ENCODE results near the gene ADPRM. TPM values are rescaled to one million over a fixed set of nuclear protein-coding genes. Genes with fewer than 3 reads are reported as not detected.
"Not testable (repeated sequence)": the region's sequence is repeated elsewhere in the genome, so short reads cannot be mapped to it uniquely, and the experiment has no call there.

Gene ADPRM
- total RNA-seq, 4 donors from 2014 or later, result 5.8 to 12.2 (median 8.5) TPM

GRCh38 chr17:10673312-10673711, 24.1 kb upstream of the ADPRM start:
- Histone ChIP-seq H3K27ac (replicated peaks in 1 of 4) (peak overlapping the region in 2 of 4 donors; percentile 29 to 60), H3K4me3 (no peak overlapping the region), H3K4me1 (no peaks in the 10 kb centered on the region), H3K27me3 (no peaks in the 10 kb centered on the region), H3K36me3 (peaks cover 0 to 44% (median 35%) of the 10 kb centered on the region in 4 donors), H3K9me3 (no peaks in the 10 kb centered on the region)
- intact Hi-C loops (cut with DNase I), result no loop called here
- DNase-seq (ENCODE audit: extremely low spot score), result no peak
- 87% methylated on average over 12 of the region's 12 CpGs for WGBS
- TF ChIP-seq POLR2AphosphoS5 (IDR thresholded peaks at IDR 0.05) (no peak), CTCF (IDR thresholded peaks at IDR 0.05) (no peak), POLR2A (IDR thresholded peaks at IDR 0.05; ENCODE audit: low read depth) (no peak), EP300 (IDR thresholded peaks at IDR 0.05) (no peak)

GRCh38 chr17:10674704-10675103, 22.7 kb upstream of the ADPRM start:
- TF ChIP-seq EP300 (IDR thresholded peaks at IDR 0.05) (no peak), POLR2A (IDR thresholded peaks at IDR 0.05; ENCODE audit: low read depth) (no peak), POLR2AphosphoS5 (IDR thresholded peaks at IDR 0.05) (no peak), CTCF (IDR thresholded peaks at IDR 0.05) (no peak)
- H3K4me1 ChIP-seq, result no peaks in the 10 kb centered on the region
- H3K36me3 ChIP-seq, result peaks cover 0 to 54% (median 47%) of the 10 kb centered on the region in 4 donors
- H3K4me3 ChIP-seq, result no peak overlapping the region
- H3K27me3 ChIP-seq, result no peaks in the 10 kb centered on the region
- H3K27ac ChIP-seq (replicated peaks in 1 of 4), result no peak overlapping the region
- DNase-seq (ENCODE audit: extremely low spot score), result no peak
- intact Hi-C loops (cut with DNase I), result no loop called here
- WGBS, result 92% methylated on average over 4 of the region's 4 CpGs
- no peaks in the 10 kb centered on the region for H3K9me3 ChIP-seq

GRCh38 chr17:10681866-10682446, 15.4 kb upstream of the ADPRM start:
- H3K9me3 ChIP-seq, result no peaks in the 10 kb centered on the region
- no peaks in the 10 kb centered on the region for H3K27me3 ChIP-seq
- DNase-seq (ENCODE audit: extremely low spot score), result no peak
- TF ChIP-seq CTCF (IDR thresholded peaks at IDR 0.05) (no peak), EP300 (IDR thresholded peaks at IDR 0.05) (no peak), POLR2AphosphoS5 (IDR thresholded peaks at IDR 0.05) (no peak), POLR2A (IDR thresholded peaks at IDR 0.05; ENCODE audit: low read depth) (no peak)
- peaks cover 36 to 81% (median 71%) of the 10 kb centered on the region in 4 donors for H3K36me3 ChIP-seq
- peaks cover 0 to 18% (median 13%) of the 10 kb centered on the region in 4 donors for H3K4me1 ChIP-seq
- no peak overlapping the region for H3K4me3 ChIP-seq
- intact Hi-C loops (cut with DNase I), result loop anchor here (5.0 kb wide), 1 partner anchor 35 kb away; no protein-coding TSS in a partner anchor
- peak overlapping the region; percentile 45 to 64 (median 56) for H3K27ac ChIP-seq (replicated peaks in 1 of 4)
- 60% methylated on average over 7 of the region's 7 CpGs for WGBS

- intact Hi-C loops (cut with DNase I), result loop anchor here (5.0 kb wide), 1 partner anchor 37 kb away; no protein-coding TSS in a partner anchor
- no peaks in the 10 kb centered on the region for H3K9me3 ChIP-seq
- TF ChIP-seq CTCF (IDR thresholded peaks at IDR 0.05) (peak in 2 of 3 experiments; percentile 12 to 42), POLR2AphosphoS5 (IDR thresholded peaks at IDR 0.05) (no peak)
- DNase-seq (ENCODE audit: extremely low spot score), result no peak
- H3K4me1 ChIP-seq, result peaks cover 0 to 18% (median 13%) of the 10 kb centered on the region in 4 donors
- H3K36me3 ChIP-seq, result peaks cover 36 to 73% (median 60%) of the 10 kb centered on the region in 4 donors
- H3K27me3 ChIP-seq, result no peaks in the 10 kb centered on the region
- 51% methylated on average over 2 of the region's 2 CpGs for WGBS
- H3K27ac ChIP-seq (replicated peaks in 1 of 4), result peak overlapping the region in 1 of 4 donors; percentile 1
- no peak overlapping the region for H3K4me3 ChIP-seq
Observed at GRCh38 chr17:10683853-10684252, 13.5 kb upstream of the ADPRM start.

- WGBS, result 91% methylated on average over 2 of the region's 2 CpGs
- Histone ChIP-seq H3K27ac (replicated peaks in 1 of 4) (no peak overlapping the region), H3K4me1 (peaks cover 0 to 1% (median under 1%) of the 10 kb centered on the region in 4 donors), H3K4me3 (no peak overlapping the region), H3K36me3 (peaks cover 42 to 74% (median 60%) of the 10 kb centered on the region in 4 donors), H3K9me3 (no peaks in the 10 kb centered on the region), H3K27me3 (no peaks in the 10 kb centered on the region)
- no peak for DNase-seq (ENCODE audit: extremely low spot score)
- TF ChIP-seq CTCF (IDR thresholded peaks at IDR 0.05) (no peak), EP300 (IDR thresholded peaks at IDR 0.05) (no peak), POLR2AphosphoS5 (IDR thresholded peaks at IDR 0.05) (no peak), POLR2A (IDR thresholded peaks at IDR 0.05; ENCODE audit: low read depth) (no peak)
- intact Hi-C loops (cut with DNase I), result no loop called here
Observed at GRCh38 chr17:10687499-10687898, 9.9 kb upstream of the ADPRM start.

GRCh38 chr17:10695875-10696407, 1.5 kb upstream of the ADPRM start:
- Histone ChIP-seq H3K4me1 (peaks cover 8 to 38% (median 27%) of the 10 kb centered on the region in 4 donors), H3K36me3 (peaks cover 29 to 48% (median 43%) of the 10 kb centered on the region in 4 donors), H3K4me3 (peak overlapping the region; percentile 83 to 98 (median 93))
- 90% methylated on average over 17 of the region's 17 CpGs for WGBS
- H3K9me3 ChIP-seq; H3K27me3 ChIP-seq; H3K27ac ChIP-seq (replicated peaks in 1 of 4); intact Hi-C loops (cut with DNase I); DNase-seq (ENCODE audit: extremely low spot score): not testable (repeated sequence)

Measured in esophagus muscularis mucosa (tissue), 4 donors.